ENCODE results near the gene PACSIN2.

DNA sequence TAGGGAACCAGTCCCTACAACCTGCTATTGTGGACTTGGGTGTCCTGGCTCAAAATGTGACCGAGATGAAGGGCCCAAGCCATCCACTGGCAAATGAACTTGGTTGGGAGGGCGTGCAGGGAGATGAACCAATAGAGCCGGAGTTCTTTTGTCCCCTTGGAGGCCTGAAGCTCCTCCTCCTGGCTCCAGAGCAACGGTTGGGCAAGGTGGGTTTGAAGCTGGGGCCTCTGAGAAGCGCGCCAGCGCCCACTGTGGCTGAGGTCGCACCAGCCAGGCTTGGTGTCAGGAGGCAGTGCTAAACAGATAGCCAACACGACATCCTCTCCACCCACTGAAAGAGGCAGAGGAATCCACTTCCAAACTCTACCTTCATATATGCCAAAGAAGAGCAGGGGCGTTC, 36.0 kb upstream of the PACSIN2 start:
- TF ChIP-seq CTCF (IDR thresholded peaks at IDR 0.05; ENCODE audit: insufficient read depth, low read length, poor library complexity, severe bottlenecking) (no peak), EZH2phosphoT487 (conservative IDR thresholded peaks at IDR 0.05; ENCODE audit: low read length) (no peak)
